Hematopoietic multipotent progenitor cell treated with erythropoietin and hydrocortisone succinate and interleukin-3 and kit ligand, for 17 days (in vitro differentiated cells): Measurements from ENCODE around the gene QKI.

Source experiments
- DNase-seq: peaks from one replicate; pipeline ENCODE4 v3.0.0-alpha.2; 2015; ENCODE audit warnings: low spot score

Gene QKI

DNA sequence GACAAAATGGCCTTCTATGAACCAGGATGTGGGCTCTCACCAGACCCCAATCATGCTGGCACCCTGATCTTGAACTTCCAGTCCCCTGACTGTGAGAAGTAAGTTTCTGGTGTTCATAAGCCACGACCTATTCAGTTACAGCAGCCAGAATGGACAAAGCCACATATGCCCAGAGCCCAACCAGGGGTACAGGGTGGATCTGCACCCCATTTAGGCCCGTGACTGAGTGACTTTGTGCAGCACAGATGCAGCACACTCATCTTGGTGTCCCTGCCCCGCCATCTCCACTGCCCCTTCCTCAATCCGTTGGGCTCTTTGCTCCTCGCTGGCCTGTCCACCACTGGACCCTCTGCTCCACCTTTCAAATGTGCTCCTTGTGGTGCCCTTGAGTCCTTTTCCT, 205.6 kb downstream of the QKI start:
- DNase-seq = no peak

DNA sequence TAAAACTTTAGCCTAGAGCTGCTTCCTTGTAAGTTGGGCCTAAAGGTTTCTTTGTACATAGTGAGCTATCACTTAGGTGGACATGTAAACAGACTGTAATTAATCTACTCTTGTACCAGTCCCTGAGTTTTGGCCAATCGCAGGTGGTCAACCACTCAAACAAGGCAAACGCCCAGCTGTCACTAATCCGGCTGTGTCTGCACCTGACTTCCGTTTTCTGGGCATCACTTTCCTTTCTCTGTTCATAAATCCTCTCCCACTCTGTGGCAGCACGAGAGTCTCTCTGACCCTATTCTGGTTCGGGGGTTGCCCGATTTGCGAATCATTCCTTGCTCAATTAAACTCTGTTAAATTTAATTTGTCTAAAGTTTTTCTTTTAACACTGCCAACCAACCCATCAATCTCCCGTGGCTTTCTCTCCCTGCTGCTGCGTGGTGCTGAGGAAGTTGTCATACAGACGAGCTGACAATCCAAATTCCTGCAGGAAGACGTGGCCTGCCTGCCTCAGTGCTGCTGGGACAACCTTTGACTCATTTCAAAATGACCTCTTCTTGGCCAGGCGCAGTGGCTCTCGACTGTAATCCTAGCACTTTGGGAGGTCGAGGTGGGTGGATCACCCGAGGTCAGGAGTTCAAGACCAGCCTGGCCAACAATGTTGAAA, 206.3 kb downstream of the QKI start:
- no peak for DNase-seq

DNA sequence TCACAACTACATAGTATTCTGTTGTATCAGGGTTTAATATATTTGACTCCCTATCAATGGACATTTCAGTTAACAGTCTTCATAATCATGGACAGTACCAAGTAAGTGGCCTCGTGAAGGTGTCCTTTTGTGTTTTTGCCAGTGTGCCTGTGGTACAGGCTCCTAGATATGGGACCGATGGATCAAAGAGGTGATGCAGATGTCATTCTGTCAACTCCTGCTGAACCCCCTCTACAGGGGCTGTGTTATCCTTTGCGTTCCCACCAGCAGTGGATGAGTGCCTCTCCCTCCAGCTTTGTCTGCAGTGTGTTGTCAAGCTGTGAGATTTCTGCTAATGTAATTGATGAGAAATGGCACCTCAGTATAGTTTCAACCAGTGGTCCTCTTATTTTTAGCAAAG, 210.7 kb downstream of the QKI start:
- DNase-seq = no peak

DNA sequence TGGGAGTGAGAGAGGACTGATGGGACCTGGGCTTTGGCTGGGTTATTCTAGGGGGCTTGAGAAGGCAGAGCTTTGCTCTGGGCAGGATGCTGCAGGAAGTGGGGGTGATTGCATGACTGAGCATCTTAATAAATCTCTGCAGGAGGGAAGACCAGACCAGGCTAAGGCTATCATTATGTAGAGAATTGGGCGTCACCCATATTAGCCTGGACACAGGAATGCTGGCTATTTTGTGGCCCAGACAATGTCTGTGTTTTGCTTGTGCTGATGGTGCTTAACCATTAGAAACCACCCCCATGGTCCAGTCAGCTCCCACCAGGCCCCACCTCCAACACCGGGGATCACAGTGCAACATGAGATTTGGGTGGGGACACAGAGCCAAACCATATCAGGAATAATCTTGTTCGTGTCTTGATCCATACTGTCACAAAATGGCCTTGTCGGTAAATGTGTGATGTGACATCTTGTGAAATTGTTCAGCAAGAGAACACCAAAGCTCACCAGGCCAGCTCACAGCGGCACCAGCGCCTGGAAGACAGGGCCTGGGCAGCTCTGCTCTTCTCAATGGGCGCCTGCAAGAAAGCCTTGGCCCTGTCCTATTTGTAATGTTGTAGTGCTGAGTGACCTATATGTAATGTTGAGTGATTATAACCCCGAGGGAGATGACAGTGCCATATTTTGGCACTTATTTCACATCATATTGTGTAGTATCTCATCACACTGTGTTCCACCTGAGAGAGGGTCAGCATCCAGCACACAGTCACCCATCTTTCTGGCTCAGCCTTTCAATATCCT, 211.8 kb downstream of the QKI start:
- no peak for DNase-seq

DNA sequence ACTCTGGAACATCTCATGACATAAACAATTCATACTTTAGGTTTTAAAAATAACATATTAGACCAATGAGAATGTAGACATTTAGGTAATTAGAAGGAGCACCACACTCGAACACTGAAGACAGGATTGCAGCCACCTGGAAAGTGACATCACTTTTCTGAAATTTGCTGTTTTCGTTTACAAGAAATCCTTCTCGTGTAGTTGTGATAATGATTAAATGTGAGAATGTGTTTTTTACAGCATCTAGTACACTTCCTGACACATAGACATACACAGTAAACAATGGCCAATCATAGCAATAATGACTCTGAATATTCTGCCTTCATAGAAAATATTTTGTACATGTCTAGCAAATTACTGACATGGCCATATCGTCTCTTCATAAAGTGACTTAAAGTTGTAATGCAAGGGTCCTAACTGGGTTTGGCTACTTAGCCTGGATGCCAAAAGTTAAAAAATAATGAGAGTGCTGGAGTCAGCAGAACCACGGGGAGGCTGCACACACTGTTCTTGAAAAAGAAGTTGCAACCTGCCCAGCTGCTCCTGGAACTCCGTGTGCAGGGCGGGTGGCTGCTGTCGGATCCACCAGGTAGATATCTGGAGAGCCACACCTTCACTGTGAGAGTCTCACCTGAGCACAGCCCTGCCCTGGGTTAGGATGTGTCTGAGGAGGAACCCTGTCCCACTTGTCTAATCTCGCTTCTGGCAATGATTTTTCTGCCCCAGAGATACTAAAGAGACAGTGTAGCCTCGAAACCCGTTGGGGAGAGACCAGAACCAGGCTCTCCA, 212.9 kb downstream of the QKI start:
- DNase-seq = no peak
